Memory B cell (primary cell): ENCODE results near the gene CTIF.

Experiments
- ATAC-seq: fragments of 150-1000 bp; cut with Tn5 transposase; 2 replicates; pipeline ENCODE4 v1.10.0; 2021; ENCODE audit warnings: low read depth, mild to moderate bottlenecking, moderate library complexity
- DNase-seq, 2 donors: peaks; one replicate each; pipeline ENCODE4 v3.0.0; 2022; ENCODE audit warnings: low spot score in 2 of 2
- H3K27ac Mint-ChIP-seq: one replicate; pipeline ENCODE4 v1.8.0; 2022; ENCODE audit warnings: mild to moderate bottlenecking, moderate library complexity, mixed read lengths
- H3K27me3 Mint-ChIP-seq: one replicate; pipeline ENCODE4 v1.8.0; 2022; ENCODE audit warnings: mixed read lengths
- H3K36me3 Mint-ChIP-seq: one replicate; pipeline ENCODE4 v1.8.0; 2022; ENCODE audit warnings: mild to moderate bottlenecking, mixed read lengths
- H3K4me1 Mint-ChIP-seq: one replicate; pipeline ENCODE4 v1.8.0; 2022; ENCODE audit warnings: mixed read lengths
- H3K4me3 Mint-ChIP-seq: one replicate; pipeline ENCODE4 v1.8.0; 2022; ENCODE audit warnings: mild to moderate bottlenecking, moderate library complexity, mixed read lengths
- H3K9me3 Mint-ChIP-seq: one replicate; pipeline ENCODE4 v1.8.0; 2022; ENCODE audit warnings: mixed read lengths

Gene CTIF

DNA sequence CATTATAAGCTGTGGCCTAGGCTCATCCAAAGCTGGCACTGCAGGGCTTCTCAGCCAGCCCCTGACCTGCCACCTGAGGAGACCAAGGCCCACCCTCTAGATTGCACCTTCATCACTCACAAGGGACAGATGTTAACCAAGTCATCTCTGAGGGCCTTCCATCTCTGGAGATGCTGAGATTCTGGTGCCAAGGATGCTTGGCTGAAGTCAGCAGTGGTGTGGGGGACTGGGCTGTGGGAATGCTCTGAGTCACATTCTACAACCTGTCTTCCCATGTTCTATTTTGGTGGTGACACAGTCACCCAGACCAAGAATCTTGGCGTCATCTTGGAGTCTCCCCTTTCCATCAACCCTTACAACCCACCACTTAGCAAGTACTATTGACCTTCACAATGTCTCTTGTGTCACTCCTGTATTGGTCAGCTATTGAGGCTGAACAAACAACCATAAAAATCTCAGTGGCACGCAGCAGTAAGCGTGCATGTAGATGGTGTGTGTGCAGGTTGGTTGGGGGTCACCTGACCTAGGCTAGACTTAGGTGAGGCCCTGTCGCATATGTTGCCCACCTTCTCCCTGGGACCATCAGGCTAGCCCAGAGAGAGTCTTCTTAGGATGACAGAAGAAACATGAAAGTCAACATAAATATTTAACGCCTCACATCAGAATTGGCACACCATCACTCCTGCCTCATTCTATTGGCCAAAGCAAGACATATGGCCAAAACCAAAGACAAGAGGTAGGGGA is 276.9 kb downstream of the CTIF start:
- ATAC-seq (no peak), DNase-seq (no peak)
- Mint-ChIP-seq H3K9me3 (no peaks in the 10 kb centered on the region), H3K4me3 (no peak overlapping the region), H3K27me3 (no peaks in the 10 kb centered on the region), H3K36me3 (no peaks in the 10 kb centered on the region), H3K27ac (no peak overlapping the region), H3K4me1 (peaks cover 30% of the 10 kb centered on the region)

DNA sequence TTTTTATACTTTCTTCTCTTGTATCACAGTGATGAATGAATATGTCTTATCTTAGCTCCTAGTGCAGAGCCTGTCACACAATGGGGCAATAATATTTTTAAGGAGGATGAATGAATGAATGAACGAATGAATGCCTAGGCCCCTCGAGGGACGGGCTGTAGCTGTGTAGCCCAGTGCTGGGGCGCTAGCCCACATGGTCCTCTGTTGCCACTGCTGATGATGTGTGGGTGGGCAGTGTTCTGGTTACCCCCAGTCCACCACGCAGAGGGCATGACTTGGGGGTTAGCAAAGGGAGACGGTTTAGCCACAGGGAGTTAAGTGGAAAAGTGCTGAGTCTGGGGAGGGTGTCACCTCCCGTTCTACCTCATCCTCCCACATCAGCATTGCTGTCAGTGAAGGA is 277.7 kb downstream of the CTIF start:
- DNase-seq, result no peak
- no peak overlapping the region for H3K27ac Mint-ChIP-seq
- peaks cover 34% of the 10 kb centered on the region for H3K4me1 Mint-ChIP-seq
- H3K27me3 Mint-ChIP-seq, result no peaks in the 10 kb centered on the region
- no peak overlapping the region for H3K4me3 Mint-ChIP-seq
- ATAC-seq, result no peak
- no peaks in the 10 kb centered on the region for H3K36me3 Mint-ChIP-seq
- H3K9me3 Mint-ChIP-seq, result no peaks in the 10 kb centered on the region

DNA sequence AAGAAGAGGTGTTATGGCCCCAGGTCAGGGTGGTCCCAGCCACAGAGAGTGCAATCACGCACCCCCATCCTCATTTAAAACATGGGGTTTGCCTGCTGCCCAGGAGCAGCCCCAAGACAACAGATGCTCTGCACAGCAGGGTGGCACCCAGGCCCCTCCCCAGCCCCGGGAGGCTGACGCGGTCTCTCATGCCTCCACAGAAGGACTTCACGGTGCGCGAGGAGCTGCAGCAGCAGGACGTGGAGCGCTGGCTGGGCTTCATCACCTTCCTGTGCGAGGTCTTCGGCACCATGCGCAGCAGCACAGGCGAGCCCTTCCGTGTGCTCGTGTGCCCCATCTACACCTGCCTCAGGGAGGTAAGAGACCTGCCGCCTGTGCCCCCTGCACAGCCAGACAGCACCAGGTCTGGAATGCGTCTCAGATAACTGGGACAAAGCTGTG is 278.2 kb downstream of the CTIF start:
- Mint-ChIP-seq H3K4me3 (no peak overlapping the region), H3K9me3 (no peaks in the 10 kb centered on the region), H3K36me3 (no peaks in the 10 kb centered on the region), H3K4me1 (peaks cover 36% of the 10 kb centered on the region), H3K27ac (no peak overlapping the region), H3K27me3 (no peaks in the 10 kb centered on the region)
- ATAC-seq (no peak), DNase-seq (no peak)

DNA sequence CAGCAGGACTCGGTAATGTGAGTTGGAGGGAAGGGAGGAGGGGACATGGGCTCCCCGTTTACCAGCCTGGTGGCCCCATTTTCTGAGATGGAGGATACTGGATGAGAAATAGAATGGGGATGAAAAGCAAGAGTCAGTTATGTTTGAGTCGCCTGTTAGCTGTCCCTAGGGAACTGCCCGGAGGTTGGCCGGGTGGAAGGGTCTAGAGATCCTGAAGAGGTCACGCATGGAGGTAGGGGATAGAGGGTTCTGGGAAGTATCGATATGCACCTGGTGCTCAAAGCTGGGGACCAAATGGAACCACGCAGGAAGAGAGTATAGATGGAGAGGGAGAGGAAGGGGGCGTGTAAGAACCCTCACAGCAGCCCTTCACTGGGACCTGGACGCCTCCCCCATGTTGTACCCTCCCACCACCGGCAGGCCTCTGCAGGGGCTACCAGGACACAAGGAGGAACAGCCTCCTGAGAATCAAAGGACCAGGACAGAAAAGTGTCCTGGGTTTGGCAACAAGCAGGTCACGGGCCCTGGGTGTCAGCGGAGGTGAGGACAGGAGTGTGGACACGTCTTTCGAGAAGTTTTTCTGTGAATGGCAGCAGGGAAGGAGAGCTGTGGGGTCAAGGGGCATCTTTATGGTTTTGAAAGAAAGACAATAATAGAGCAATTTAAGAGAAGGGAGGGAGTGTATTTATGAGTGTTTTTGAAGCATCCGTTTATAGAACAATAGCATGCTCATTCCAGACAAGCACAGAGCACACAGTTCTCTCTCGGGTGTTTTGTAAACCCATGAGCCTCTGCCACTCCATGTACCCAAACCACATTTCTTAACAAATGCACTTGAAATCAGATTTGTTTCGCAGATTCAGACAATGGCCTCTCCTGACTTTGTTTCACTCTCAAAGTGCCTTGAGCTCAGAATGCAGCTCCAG is 279.8 kb downstream of the CTIF start:
- H3K4me1 Mint-ChIP-seq, result peaks cover 27% of the 10 kb centered on the region
- DNase-seq (no peak), ATAC-seq (no peak)
- no peak overlapping the region for H3K4me3 Mint-ChIP-seq
- H3K9me3 Mint-ChIP-seq, result no peaks in the 10 kb centered on the region
- no peaks in the 10 kb centered on the region for H3K36me3 Mint-ChIP-seq
- H3K27me3 Mint-ChIP-seq, result no peaks in the 10 kb centered on the region
- no peak overlapping the region for H3K27ac Mint-ChIP-seq

DNA sequence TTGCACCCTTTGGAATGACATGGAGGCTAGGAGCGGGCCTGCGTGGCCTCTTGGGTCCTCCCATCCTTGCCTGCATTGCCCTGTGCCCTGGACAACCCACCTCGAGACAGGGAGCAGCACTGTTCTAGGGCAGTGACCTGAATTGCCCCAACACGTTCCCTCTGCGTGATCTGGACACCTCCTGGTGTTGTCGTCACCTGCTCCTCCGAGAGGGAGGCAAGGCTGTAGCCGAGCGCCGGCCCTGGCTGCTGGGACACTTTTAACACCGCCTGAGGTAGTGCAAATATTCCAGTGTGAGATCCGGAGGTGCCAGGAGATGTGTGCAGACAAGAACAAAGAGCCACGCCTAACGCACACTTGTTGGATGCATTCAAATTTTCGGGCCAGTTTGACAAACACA is 280.4 kb downstream of the CTIF start:
- DNase-seq, result no peak
- no peak overlapping the region for H3K4me3 Mint-ChIP-seq

DNA sequence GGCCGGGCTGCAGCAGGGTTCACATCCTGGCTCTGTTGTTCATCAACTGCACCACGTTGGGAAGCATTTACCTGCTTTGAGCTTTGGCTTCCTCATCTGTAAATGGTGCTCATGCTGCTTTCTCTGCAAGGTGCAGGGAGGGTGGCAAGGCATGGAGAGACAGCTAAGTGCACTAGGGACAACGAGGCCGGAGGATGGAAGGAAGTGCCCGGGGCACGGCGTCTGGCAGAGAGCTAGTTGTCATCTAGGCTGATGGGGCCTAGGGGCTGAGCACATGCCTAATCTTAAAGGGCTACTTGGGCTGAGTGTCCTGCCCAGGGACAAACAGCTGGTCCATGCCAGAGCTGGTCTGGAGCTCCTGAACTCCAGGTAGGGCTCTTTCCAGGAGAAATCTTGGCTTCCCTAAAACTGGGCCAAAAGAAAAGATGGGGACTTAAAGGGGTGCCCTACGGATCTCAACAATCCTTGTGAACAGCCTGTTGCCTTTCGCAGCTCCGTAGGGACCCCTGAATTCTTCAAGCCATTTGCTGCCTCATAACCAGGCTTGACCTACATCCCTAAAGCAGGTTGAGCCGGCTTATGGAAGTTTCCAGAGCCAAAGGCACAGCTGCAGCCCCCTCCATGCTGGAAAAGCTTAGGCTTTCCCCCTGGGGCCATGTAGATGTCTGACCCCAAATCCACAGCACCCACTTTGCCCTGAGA is 281.1 kb downstream of the CTIF start:
- no peak for DNase-seq
- Mint-ChIP-seq H3K27ac (no peak overlapping the region), H3K4me1 (peaks cover 19% of the 10 kb centered on the region), H3K36me3 (no peaks in the 10 kb centered on the region), H3K27me3 (peaks cover 1% of the 10 kb centered on the region), H3K4me3 (no peak overlapping the region), H3K9me3 (no peaks in the 10 kb centered on the region)
- ATAC-seq, result no peak

More for the DNA sequence above, 280.4 kb downstream of the CTIF start:
- Mint-ChIP-seq H3K27me3 (no peaks in the 10 kb centered on the region), H3K36me3 (no peaks in the 10 kb centered on the region), H3K27ac (no peak overlapping the region), H3K4me1 (peaks cover 22% of the 10 kb centered on the region), H3K9me3 (no peaks in the 10 kb centered on the region)
- ATAC-seq, result no peak

DNA sequence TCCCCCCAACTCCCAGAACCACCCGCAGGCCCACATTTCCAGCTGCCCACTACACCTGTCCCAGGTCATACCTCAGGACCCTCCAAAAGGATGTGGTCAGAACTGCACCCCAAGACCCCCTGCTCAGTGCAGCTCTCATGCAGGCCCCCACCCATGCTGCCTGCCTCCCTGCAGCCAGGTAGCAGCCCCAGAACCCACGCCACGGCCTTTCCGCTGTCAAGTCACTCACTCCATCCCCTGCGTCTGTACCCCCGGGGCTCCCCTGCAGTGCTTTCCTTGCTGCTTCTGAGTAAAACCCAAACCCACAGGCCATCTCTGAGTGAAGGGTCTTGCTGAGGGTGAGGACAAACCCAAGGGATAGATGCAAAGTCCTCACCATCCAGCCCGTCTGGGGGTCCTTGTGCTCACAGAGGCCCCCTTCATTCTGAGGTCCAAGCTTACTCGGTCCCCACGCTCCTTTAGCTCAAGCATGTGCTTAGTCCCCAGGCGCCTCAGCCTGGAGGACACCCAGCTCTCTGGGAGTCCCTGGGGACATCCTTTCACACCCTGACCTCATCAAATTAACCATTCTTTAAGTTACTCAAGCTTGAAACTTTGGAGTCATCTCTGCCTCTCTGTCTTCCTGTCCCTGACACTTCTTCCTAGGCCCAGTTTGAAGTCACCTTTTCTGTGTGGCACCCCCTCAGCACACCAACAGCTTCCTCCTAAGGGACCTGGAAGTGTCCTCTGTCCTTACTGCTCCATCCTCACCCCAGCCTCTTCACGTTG is 281.8 kb downstream of the CTIF start:
- peak in 1 of 2 donors; percentile 21 for DNase-seq
- H3K4me1 Mint-ChIP-seq, result peaks cover 19% of the 10 kb centered on the region
- no peaks in the 10 kb centered on the region for H3K9me3 Mint-ChIP-seq
- no peaks in the 10 kb centered on the region for H3K36me3 Mint-ChIP-seq
- ATAC-seq, result peak; percentile 90
- H3K4me3 Mint-ChIP-seq, result peak overlapping the region; percentile 19
- peak overlapping the region; percentile 25 for H3K27ac Mint-ChIP-seq
- H3K27me3 Mint-ChIP-seq, result peaks cover 1% of the 10 kb centered on the region

DNA sequence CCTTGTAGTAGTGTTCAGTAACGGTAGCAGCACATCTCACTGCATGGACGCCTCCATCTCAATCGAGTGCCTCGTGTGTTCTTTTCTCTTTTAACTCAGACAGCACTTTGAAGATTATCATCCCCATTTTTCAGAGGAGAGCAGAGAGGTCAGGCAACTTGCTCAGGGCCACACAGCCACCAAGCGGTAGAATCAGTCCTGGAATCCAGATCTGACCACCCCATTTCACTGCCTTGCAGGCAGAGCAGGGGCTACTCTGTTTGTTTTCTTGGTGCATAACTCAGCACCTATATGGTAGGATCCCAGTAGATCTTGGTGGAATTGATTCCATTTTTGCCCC is 282.4 kb downstream of the CTIF start:
- DNase-seq (no peak), ATAC-seq (no peak)
- peak overlapping the region; percentile 25 for H3K27ac Mint-ChIP-seq
- peaks cover 17% of the 10 kb centered on the region for H3K4me1 Mint-ChIP-seq
- no peaks in the 10 kb centered on the region for H3K36me3 Mint-ChIP-seq
- no peaks in the 10 kb centered on the region for H3K9me3 Mint-ChIP-seq
- H3K27me3 Mint-ChIP-seq, result peaks cover 1% of the 10 kb centered on the region
- H3K4me3 Mint-ChIP-seq, result peak overlapping the region; percentile 19

DNA sequence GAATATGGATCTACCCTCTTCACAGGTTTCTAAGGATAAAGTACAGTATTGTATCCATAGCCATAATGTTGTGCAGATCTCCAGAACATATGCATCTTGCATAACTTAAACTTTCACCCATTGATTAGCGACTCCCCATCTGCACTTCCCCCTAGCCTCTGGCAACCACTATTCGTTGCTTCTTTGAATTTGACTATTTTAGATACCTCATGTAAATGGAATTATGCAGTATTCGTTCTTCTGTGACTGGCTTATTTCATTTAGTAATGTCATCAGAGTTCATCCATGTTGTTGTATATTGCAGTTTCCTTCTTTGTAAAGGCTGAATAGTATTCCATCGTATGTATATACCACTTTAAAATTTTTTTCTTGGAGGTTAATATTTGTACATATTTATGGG is 283.0 kb downstream of the CTIF start:
- peaks cover 17% of the 10 kb centered on the region for H3K4me1 Mint-ChIP-seq
- peaks cover 1% of the 10 kb centered on the region for H3K27me3 Mint-ChIP-seq
- H3K4me3 Mint-ChIP-seq, result no peak overlapping the region
- H3K27ac Mint-ChIP-seq, result no peak overlapping the region
- no peak for DNase-seq
- no peaks in the 10 kb centered on the region for H3K9me3 Mint-ChIP-seq
- H3K36me3 Mint-ChIP-seq, result no peaks in the 10 kb centered on the region
- no peak for ATAC-seq

DNA sequence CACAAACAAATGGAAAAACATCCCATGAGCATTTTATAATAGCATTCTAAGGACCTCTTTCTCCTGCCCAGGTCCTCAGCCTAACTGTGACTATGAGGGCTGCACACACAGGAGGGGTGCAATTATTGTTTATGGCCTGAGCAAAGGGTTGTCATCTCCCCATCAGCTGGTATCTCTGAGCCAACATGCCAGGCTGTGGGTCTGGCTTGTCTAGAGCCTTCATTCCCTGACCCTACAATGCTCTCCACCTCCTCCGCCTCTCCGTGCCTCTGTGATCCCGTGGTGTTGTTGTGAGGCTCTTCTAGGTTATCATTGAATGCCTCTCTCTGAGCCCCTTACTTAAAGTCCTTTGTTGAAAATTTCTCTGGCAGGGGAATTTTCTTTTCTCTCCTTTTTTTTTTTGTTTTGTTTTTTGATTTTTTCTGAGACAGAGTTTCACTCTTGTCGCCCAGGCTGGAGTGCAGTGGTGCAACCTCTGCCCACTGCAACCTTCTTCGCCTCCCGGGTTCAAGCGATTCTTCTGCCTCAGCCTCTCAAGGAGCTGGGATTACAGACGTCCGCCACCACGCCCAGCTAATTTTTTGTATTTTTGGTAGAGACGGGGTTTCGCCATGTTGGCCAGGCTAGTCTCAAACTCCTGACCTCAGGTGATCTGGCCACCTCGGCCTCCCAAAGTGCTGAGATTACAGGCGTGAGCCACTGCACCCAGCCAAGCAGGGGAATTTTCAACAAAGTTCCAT is 285.6 kb downstream of the CTIF start:
- H3K27ac Mint-ChIP-seq, result no peak overlapping the region
- H3K4me1 Mint-ChIP-seq, result peaks cover 17% of the 10 kb centered on the region
- H3K27me3 Mint-ChIP-seq, result peaks cover 1% of the 10 kb centered on the region

DNA sequence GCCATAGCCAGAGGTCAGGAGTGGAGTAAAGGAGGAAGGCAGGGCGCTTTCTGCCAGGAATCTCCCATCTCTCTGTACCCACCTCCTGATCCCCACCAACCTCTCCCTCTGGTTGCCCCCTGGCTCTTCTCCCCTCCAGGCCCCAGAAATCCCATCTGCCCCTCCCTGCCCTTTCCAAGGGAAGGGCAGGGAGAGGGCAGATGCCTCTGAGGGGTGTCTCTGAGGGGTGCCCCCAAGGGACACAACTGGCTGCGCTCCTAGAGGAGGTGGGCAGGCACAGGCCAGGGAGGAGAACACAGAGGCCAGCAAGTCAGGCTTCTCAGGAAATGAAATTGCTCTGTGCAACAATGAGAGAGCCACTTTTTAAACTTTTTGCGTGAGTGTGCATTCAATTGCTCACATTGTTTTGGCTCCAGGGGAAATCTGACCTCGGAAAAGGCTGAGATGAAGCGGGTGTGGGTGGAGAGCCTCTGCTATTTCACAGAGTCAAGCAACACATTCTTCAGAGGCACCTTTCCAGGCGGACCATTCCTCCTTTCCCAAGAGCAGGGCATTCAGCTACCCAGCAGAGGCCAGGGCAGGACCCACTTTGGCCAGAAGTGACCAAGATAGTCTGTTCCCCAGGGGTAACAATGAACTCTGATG is 286.4 kb downstream of the CTIF start:
- Mint-ChIP-seq H3K4me1 (peaks cover 16% of the 10 kb centered on the region), H3K9me3 (no peaks in the 10 kb centered on the region), H3K4me3 (no peak overlapping the region), H3K36me3 (no peaks in the 10 kb centered on the region), H3K27ac (no peak overlapping the region), H3K27me3 (peaks cover 1% of the 10 kb centered on the region)
- ATAC-seq, result no peak
- DNase-seq, result no peak

More for the DNA sequence above, 285.6 kb downstream of the CTIF start:
- ATAC-seq (no peak), DNase-seq (no peak)
- Mint-ChIP-seq H3K4me3 (no peak overlapping the region), H3K36me3 (no peaks in the 10 kb centered on the region), H3K9me3 (no peaks in the 10 kb centered on the region)

DNA sequence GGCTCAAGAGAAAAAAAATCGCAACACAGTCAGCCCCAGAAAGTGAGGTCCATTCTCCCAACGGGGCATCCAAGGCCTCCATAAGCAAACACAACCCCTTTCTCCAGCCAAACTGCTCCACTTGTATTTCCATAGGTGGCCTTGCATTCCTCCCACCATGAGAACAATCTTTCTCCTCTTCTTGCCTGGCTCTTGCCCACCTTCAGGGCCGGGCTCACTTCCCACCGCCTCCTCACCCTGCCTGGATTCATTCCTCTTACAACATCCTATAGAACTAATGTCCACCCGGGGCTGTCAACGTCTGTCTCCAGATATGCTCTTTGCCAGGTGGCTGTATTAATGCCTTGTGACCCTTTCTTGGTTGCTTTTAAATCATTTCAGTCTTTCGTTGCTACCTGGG is 287.4 kb downstream of the CTIF start:
- Mint-ChIP-seq H3K9me3 (no peaks in the 10 kb centered on the region), H3K27ac (no peak overlapping the region), H3K36me3 (no peaks in the 10 kb centered on the region), H3K27me3 (peaks cover 1% of the 10 kb centered on the region), H3K4me1 (peaks cover 5% of the 10 kb centered on the region), H3K4me3 (no peak overlapping the region)
- no peak for ATAC-seq
- DNase-seq, result no peak

DNA sequence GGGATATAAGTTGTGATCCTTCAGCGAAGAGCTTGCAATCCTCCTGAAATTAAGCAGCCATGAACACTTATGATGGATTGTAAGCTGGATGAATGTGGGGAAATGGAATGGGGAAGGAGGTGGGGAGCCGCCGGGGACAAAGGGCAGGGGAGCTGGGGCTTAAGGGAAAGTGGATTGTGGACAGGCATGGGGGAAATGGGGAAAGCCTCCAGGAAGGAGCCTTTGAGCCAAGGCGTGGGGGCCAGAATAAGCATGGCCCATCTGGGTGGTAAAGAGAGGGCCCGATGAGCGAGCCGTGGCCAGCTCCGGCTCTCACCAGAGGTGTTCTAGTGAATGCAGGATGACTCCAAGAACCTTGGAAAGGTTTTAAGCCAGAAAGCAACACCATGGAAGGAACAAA is 288.0 kb downstream of the CTIF start:
- no peak for DNase-seq
- no peak overlapping the region for H3K27ac Mint-ChIP-seq
- peaks cover 1% of the 10 kb centered on the region for H3K27me3 Mint-ChIP-seq
- ATAC-seq, result no peak
- no peak overlapping the region for H3K4me3 Mint-ChIP-seq
- no peaks in the 10 kb centered on the region for H3K9me3 Mint-ChIP-seq
- no peaks in the 10 kb centered on the region for H3K36me3 Mint-ChIP-seq
- H3K4me1 Mint-ChIP-seq, result peaks cover 2% of the 10 kb centered on the region
